Pancreas (tissue), 10 donors: ENCODE results near the gene TMEM82. TPM values are rescaled to one million over a fixed set of nuclear protein-coding genes. Genes with fewer than 3 reads are reported as not detected.

Experiments used
- ATAC-seq, 4 donors: fragments of 200-7000 bp; cut with Tn5 transposase; one replicate each; pipeline versions ENCODE4 v1.8.0 to v1.9.1; 2020; ENCODE audit warnings: mild to moderate bottlenecking in 4 of 4, moderate library complexity in 4 of 4
- DNase-seq, 6 donors: peaks; one replicate each; pipeline ENCODE4 v3.0.0-alpha.2; 2020
- FAIRE-seq: peaks from 2 replicates; lab custom pipeline; 2012; peaks lifted over from hg19 to GRCh38; lab: Jason Lieb, UNC
- H3K27ac ChIP-seq, 4 donors: fragments of 200-600 bp; sonication (generic); 1 replicate in 3 of 4; 2 replicates in 1 of 4; pipeline versions ENCODE4 v1.5.0 to v1.8.0; 2020
- H3K27me3 ChIP-seq, 4 donors: fragments of 200-600 bp; one replicate each; pipeline ENCODE4 v1.8.0; 2021
- H3K36me3 ChIP-seq, 3 donors: fragments of 200-600 bp; sonication (generic) in 1 of 3; one replicate each; pipeline versions ENCODE4 v1.5.0 to v1.8.0; 2020 to 2021
- H3K4me1 ChIP-seq, 3 donors: fragments of 200-600 bp; one replicate each; pipeline ENCODE4 v1.8.0; 2021
- H3K4me3 ChIP-seq, 4 donors: fragments of 200-600 bp; sonication (generic) in 2 of 4; one replicate each; pipeline versions ENCODE4 v1.5.0 to v1.8.0; 2020 to 2021
- H3K9me3 ChIP-seq, 4 donors: fragments of 200-600 bp; one replicate each; pipeline ENCODE4 v1.8.0; 2021
- WGBS, 2 donors: extraction: QIAGEN DNeasy Blood & Tissue Kit; methylation state at CpG; one replicate each; pipeline ENCODE4 v1.1.7; 2013; 5-methylcytosine and 5-hydroxymethylcytosine counted together
- intact Hi-C, 3 donors: fragments of 100-400 bp; cut with DNase I; formaldehyde crosslinking; loops; one replicate each; pipeline versions ENCODE4 v1.11.1 to v1.14.2; 2022
- polyA plus RNA-seq, 2 donors: library from polyadenylated mRNA; stranded (reverse); fragments of 200-250 nt; gene quantifications; one replicate each; pipeline ENCODE4 v1.2.3, GENCODE V29; 2013
- total RNA-seq, 6 donors: library from RNA; stranded (reverse); fragmentation: NEBNext Ultra II Directional in 4 of 6; extraction: Animal tissue kit (Norgen Biotek cat#: 25700) in 4 of 6; gene quantifications; one replicate each; pipeline versions ENCODE4 v1.2.1 to v1.2.4, GENCODE V29; 2021 to 2023
- TF ChIP-seq, protein P1 (sequence below), 4 donors: fragments of 200-600 bp; sonication (generic) in 3 of 4; IDR thresholded peaks; one replicate each; pipeline versions ENCODE4 v1.5.0 to v1.8.0; 2021; ENCODE audit warnings: antibody characterized with exemption in 4 of 4
- donor health status: healthy with polysubstance abuse.
- donor health status: DM: no; HTN: no; CAD: no; lungs with moderate emphysema.
- donor health status: DM: no; HTN: no; CAD: no.
- donor health status: control.
- donor health status: control.
- donor health status: Bipolar disorder and iron deficiency.
- donor health status: DM: yes; HTN: yes; CAD: no.
- donor health status: DM: no; HTN: no; CAD: no.
- donor health status: DM: no; HTN: no; CAD: no.
- donor health status: DM: yes; HTN: yes; CAD: no.

Gene TMEM82
- total and polyA plus RNA-seq, 8 donors: not detected

GRCh38 chr1:15708486-15709137 is 33.7 kb upstream of the TMEM82 start:
- Histone ChIP-seq H3K27me3 (no peaks in the 10 kb centered on the region), H3K4me1 (peaks cover 0 to 8% (median 6%) of the 10 kb centered on the region in 3 donors), H3K36me3 (no peaks in the 10 kb centered on the region), H3K4me3 (no peak overlapping the region), H3K9me3 (no peaks in the 10 kb centered on the region), H3K27ac (no peak overlapping the region)
- TF ChIP-seq, protein P1, sequence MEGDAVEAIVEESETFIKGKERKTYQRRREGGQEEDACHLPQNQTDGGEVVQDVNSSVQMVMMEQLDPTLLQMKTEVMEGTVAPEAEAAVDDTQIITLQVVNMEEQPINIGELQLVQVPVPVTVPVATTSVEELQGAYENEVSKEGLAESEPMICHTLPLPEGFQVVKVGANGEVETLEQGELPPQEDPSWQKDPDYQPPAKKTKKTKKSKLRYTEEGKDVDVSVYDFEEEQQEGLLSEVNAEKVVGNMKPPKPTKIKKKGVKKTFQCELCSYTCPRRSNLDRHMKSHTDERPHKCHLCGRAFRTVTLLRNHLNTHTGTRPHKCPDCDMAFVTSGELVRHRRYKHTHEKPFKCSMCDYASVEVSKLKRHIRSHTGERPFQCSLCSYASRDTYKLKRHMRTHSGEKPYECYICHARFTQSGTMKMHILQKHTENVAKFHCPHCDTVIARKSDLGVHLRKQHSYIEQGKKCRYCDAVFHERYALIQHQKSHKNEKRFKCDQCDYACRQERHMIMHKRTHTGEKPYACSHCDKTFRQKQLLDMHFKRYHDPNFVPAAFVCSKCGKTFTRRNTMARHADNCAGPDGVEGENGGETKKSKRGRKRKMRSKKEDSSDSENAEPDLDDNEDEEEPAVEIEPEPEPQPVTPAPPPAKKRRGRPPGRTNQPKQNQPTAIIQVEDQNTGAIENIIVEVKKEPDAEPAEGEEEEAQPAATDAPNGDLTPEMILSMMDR (IDR thresholded peaks at IDR 0.05): no peak
- no peak for ATAC-seq
- WGBS, 2 donors: 85 to 88% methylated on average over 15 of the region's 15 CpGs
- intact Hi-C loops: no loop called here
- DNase-seq: no peak
- no peak for FAIRE-seq

DNA sequence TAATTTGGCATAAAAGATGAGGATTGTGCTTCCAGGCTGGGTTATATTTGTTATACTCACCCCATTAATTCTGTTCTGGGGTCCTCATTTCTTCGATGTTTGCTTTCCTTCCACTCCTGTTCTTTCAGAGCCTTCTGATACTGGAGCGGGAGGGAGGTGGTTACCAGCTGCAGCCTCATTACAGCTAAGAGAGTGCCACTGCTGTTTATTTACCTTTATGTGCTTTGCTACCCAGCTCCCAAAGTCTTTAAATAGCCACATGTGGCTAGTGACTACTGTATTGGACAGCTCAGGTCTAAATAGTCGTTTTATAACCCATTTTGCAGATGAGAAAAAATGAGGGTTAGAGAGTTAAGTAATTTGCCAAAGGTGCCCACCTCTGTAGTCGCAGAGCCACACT is 33.1 kb upstream of the TMEM82 start:
- Histone ChIP-seq H3K4me3 (no peak overlapping the region), H3K4me1 (peaks cover 0 to 2% (median 0%) of the 10 kb centered on the region in 3 donors), H3K27ac (no peak overlapping the region), H3K36me3 (no peaks in the 10 kb centered on the region), H3K9me3 (no peaks in the 10 kb centered on the region), H3K27me3 (no peaks in the 10 kb centered on the region)
- WGBS, 2 donors: 81 to 87% methylated on average over 4 of the region's 4 CpGs
- TF ChIP-seq, protein P1 (IDR thresholded peaks at IDR 0.05): no peak
- FAIRE-seq (no peak), DNase-seq (no peak), ATAC-seq (peak in 2 of 4 donors; percentile 32 to 50)
- intact Hi-C loops: no loop called here

DNA sequence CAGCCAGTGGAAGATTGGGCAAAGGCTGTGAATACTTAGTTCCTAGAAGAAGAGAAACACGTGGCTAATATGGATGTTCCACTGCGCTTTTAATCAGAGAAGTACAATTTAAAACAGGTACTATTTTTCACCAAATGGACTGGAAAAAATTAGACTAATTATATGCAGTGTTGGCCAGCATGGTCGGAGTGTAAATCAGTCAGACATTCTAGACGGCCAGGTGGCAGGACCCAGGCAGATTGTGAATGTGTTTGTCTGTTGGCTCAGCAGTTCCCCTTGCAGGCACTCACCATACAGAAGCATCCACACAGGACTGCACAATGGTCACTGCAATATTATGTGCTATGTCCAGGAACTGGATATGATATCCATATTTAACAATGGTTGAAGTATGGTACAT is 30.1 kb upstream of the TMEM82 start:
- Histone ChIP-seq H3K9me3 (no peaks in the 10 kb centered on the region), H3K27me3 (no peaks in the 10 kb centered on the region), H3K36me3 (peaks cover 0 to 8% (median 0%) of the 10 kb centered on the region in 3 donors), H3K4me3 (no peak overlapping the region), H3K27ac (no peak overlapping the region), H3K4me1 (no peaks in the 10 kb centered on the region)
- FAIRE-seq (no peak), ATAC-seq (peak in 3 of 4 donors; percentile 34 to 77 (median 71)), DNase-seq (no peak)
- TF ChIP-seq, protein P1 (IDR thresholded peaks at IDR 0.05): no peak
- WGBS, 2 donors: 67 to 77% methylated on average over 4 of the region's 4 CpGs
- intact Hi-C loops: no loop called here

GRCh38 chr1:15714406-15715136 is 27.7 kb upstream of the TMEM82 start:
- no peak overlapping the region for H3K27ac ChIP-seq
- intact Hi-C loops: no loop called here
- no peak for FAIRE-seq

More at GRCh38 chr1:15714406-15715136, 27.7 kb upstream of the TMEM82 start:
- 58 to 80% methylated on average over 4 of the region's 4 CpGs for WGBS, 2 donors
- Histone ChIP-seq H3K27me3 (no peaks in the 10 kb centered on the region), H3K9me3 (no peaks in the 10 kb centered on the region), H3K4me1 (no peaks in the 10 kb centered on the region), H3K36me3 (peaks cover 0 to 17% (median 8%) of the 10 kb centered on the region in 3 donors), H3K4me3 (no peak overlapping the region)
- ATAC-seq (peak in 2 of 4 donors; percentile 17 to 23), DNase-seq (no peak)
- TF ChIP-seq, protein P1 (IDR thresholded peaks at IDR 0.05): no peak
